Fibroblast of peridontal ligament (primary cell): ENCODE measurements around the gene ZMYM1.
"Not testable (repeated sequence)": the region's sequence is repeated elsewhere in the genome, so short reads cannot be mapped to it uniquely, and the experiment has no call there.

Experiments used
- DNase-seq: peaks from one replicate; pipeline ENCODE4 v3.0.0-alpha.2; 2010; ENCODE audit errors: extremely low read depth

The ZMYM1 gene

DNA sequence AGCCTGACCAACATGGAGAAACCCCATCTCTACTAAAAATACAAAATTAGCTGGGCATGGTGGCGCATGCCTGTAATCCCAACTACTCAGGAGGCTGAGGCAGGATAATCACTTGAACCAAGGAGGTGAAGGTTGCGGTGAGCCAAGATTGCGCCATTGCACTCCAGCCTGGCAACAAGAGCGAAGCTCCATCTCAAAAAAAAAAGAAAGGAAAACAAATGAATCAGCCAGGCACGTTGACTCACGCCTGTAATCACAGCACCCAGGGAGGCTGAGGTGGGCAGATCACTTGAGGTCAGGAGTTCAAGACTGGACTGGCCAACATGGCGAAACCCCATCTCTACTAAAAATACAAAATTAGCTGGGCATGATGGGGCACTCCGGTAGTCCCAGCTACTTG is 2.8 kb upstream of the ZMYM1 start:
- peak; percentile 43 for DNase-seq

DNA sequence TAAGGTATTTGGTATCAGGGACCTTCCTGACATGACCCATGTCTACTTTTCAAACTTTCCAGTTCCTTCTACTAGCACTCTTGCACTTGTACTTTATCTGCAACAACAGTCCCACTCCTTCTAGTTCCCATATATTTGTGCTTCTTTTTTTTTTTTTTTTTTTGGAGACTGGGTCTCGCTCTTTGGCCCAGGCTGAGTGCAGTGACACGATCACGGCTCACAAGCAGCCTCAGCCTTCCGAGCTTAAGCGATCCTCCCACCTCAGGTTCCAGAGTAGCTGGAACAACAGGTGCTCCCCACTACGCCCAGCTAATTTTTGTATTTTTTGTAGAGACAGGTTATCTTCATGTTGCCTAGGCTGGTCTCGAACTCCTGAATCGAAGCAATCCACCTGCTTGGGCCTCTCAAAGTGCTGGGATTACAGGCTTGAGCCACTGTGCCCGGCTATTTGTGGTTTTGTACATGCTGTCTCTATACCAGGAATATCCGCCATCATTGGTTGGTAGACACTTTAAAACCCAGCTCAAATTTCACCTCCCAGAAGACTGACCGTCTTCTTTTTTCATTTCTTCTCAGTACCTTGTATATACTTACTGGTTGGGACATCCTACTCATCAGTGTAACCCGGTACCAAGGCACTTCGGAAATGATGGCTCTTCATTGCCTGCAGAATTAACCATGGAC is 1.1 kb downstream of the ZMYM1 start:
- no peak for DNase-seq

DNA sequence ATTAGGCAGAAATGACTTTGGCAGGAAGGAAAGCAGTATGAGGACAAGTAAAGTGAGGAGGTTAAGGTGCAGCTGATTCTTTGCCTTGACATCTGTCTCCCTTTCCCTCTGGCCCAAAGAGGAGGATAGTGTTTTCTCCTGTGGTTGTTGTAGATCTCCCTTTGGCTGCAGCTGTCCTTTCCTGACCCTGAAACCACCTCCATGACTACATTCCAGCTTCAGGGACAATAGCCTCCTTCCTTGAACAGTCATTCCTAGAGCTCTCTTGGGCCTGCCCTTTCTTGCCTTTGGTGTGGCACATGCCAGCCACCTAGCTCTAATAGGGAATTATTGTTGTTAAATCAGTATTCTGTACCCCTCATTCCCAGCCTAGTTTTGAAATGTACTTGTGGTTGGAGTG is 6.2 kb downstream of the ZMYM1 start:
- no peak for DNase-seq

DNA sequence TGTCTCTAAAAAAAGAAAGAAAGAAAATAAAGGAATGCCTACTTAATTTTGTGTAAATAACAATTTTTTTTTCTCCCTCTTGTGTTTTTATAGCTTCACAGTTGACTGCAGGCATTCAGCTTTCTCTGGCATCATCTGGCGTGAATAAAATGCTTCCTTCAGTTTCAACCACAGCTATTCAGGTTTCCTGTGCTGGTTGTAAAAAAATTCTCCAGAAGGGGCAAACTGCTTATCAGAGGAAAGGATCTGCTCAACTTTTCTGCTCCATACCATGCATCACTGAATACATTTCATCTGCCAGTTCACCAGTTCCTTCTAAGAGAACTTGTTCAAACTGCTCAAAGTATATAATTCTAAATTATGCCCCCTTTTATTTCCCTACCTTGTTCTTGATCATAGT is 18.0 kb downstream of the ZMYM1 start:
- DNase-seq = peak; percentile 51

DNA sequence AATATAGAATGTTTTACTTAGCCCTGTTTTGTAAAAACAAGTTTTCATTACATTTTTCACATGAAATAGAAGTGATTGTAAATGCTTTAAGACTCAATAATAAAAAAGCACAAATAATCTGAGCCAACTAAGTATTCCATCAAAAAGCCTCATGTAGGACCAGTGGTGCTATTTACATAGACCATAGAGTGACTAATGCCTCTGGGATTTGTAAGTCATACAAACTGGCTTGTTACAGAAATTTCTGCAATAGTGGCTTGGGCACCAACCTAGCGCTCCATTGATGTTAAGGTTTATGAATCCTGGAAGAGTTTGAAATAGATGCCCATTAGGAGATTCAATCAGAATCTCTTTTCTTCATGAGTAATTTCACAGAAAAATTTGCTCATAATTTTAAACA is 31.9 kb downstream of the ZMYM1 start:
- peak; percentile 56 for DNase-seq

DNA sequence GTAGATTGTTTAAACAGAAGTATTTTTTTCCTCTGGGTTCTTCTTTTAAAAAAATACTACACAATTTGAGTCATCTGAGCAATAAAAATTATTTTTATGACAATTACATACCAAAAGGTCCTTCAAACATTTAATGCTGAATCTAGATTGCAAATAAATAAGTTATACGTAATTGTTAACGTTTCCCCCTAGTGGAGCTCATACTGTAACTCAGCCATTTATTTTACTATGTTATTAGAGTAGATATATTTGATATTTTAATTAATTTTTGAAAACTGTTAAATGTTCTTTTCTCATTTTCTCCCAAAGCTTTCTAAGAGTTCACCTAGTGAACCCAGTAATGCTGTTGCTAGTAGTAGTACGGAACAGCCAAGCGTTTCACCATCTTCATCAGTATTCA is 33.5 kb downstream of the ZMYM1 start:
- peak; percentile 14 for DNase-seq

DNA sequence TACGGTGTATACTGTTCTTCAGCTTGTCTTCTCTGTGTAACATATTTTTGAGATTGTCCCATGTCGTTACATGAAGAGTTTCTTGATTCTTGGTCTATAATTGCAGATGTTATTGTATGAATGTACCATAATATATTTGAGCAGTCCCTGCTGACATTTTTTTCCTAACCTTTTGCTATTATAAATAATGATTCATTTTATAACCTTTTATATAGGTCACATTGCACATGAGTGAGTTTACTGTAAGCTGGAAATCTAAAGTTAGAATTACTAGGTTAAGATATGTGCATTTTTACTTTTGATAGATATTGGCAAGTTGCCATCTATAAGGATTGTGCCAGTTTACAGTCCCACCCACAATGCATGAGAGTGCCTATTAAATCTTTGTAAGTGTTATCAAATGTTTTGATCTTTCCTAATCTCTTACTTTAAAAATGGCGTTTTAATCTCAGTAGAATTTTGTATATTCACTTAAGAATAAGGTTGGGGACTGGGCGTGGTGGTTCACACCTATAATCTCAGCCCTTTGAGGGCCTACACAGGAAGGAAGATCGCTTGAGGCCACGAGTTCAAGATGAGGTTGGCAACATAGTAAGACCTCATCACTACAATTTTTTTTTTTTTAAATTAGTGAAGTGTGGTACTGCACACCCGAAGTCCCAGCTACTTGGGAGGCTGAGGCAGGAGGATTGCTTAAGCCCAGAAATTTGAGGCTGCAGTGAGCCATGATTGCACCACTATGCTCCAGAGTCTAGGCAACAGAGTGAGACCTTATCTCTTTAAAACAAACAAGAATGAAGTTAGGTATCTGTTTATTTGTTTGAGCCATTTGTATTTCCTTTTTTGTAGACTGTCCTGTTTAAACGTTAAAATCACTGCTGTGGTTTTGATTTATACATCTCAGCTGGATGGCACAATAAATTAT is 36.5 kb downstream of the ZMYM1 start:
- no peak for DNase-seq

DNA sequence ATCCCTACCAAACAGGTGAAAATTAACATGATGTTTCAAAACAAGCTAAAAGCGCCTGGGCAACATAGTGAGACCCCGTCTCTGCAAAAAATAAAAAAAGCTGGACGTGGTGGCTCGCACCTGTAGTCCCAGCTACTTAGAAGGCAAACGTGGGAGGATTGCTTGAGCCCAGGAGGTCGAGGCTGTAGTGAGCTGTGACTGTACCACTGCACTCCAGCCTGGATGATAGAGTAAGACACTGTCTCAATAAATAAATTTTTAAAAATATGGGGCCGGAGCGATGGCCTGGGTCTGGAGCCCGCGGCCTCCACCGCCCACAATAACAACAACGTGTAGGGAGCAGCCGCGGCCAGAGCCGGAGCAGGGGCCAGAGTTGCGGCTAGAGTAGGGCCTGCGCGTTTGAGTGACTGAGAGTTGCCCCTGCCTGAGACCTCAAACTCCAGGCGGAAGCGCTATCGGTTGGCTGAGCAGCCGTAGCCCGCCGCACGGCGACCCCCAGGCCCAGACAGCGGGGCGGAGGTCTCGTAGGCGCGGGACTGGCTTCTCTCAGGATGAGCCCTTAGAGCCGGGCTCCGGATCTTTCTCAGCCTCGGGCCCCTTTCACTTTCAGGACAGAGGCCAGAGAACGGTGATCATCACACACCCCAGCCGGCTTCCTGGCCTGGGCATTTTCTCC is 41.4 kb downstream of the ZMYM1 start:
- peak; percentile 16 for DNase-seq

DNA sequence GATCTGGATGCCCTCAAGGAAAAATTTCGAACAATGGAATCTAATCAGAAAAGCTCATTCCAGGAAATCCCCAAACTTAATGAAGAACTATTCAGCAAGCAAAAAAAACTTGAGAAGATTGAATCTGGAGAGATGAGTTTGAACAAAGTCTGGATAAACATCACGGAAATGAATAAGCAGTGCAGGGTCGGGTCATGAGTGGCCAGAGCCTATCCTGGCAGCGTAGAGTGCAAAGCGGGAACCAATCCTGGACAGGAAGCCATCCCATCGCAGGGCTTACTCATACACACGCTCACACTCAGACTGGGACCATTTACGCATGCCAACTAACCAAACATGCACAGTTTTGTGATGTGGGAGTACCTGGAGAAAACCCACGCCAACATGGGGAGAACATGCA is 43.1 kb downstream of the ZMYM1 start:
- no peak for DNase-seq

DNA sequence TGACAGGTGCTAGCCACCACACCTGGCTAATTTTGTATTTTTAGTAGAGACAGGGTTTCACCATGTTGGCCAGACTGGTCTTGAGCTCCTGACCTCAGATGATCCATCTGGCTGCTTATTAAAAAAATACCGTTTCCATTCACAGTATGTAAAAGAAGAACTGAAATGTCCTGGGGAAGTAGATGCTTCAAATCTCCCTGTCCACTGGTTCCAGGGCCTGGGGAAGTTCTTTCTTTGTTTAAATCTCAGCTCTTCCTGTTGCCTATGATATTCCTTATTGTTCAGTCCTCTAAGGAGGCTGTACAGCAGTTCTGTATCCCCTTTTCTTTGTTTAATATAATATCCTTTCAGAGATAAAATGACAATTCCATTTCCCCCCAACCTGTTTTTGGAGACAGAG is 47.4 kb downstream of the ZMYM1 start:
- DNase-seq = no peak

DNA sequence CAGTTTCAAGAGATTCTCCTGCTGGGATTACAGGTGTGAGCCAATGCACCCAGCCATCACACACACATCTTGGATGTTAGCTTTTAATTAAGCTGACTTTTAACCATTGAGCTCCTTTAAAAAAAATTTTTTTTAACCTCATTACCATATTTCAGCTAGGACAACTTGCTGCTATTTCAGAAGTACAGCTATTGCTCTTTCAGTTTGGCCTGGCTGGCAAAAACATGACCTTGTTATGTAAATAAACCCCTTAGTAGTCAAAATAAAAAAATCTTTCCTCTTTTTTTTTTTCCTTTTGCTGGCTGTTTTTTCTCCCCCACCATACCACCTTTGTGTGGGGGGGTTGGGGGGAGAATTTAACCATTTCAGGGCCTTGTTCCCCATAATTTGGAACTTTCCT is 49.9 kb downstream of the ZMYM1 start:
- no peak for DNase-seq

DNA sequence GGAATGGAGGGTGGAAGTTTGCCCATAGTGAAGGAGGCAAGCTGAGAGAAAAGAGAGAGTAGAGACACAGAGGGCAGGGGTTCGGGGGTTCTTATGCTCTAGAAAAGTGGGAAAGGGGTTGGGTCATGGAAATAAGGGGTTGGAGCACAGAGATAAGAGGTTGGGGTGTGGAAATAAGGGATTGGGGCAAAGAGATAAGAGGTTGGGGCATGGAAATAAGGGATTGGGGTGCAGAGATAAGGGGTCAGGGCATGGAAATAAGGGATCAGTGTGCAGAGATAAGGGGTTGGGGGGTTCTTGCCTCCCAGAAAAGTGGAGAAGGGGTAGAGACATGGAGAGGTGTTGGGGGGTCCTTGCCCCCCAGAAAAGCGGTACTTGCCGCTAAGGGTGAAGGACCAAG is 57.6 kb downstream of the ZMYM1 start:
- DNase-seq = no peak

DNA sequence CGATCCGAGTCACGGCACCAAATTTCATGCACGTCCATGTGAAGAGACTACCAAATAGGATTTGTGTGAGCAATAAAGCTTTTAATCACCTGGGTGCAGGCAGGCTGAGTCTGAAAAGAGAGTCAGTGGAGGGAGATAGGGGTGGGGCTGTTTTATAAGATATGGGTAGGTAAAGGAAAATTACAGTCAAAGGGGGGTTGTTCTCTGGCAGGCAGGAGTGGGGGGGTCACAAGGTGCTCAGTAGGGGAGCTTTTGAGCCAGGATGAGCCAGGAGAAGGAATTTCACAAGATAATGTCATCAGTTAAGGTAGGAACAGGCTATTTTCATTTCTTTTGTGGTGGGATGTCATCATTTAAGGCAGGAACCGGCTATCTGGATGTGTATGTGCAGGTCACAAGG is 58.4 kb downstream of the ZMYM1 start:
- not testable (repeated sequence) for DNase-seq

DNA sequence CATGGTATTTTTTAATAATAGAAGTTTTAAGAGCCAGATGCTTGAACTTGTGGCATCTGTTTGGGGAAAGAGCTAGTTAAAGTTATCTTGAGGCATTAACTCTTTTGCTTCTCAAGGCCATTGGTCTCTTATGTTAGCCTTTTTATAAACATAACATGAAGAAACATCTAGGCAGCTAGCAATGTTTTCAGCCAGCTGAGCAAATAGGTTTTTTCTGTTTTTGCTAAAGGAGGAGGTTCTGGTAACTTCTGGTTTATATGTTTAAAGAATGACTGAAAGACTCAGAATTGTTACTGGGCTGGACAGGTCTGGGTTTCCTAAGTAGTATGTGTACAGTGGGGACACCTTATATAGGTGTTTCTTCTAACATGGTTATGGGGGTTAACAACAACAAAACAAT is 63.1 kb downstream of the ZMYM1 start:
- DNase-seq = not testable (repeated sequence)

DNA sequence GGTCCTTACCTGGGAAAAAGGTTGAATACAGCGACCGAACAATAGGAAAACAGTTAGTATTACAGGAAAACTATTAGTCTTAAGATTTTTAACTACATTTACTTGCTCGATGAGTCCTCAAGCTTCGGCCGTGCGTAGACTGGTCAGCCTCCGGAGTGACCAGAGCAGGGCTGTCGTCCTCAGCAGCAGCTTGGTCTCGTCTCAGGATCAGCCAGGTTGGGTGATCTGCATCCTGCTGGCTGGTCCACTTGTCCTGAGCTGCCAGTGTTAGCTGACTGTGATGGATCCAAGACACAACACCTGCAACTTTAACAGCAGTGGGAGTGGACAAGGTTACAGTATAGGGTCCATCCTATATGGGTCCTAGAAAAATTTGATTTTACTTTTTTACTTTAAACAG is 63.5 kb downstream of the ZMYM1 start:
- DNase-seq = not testable (repeated sequence)

DNA sequence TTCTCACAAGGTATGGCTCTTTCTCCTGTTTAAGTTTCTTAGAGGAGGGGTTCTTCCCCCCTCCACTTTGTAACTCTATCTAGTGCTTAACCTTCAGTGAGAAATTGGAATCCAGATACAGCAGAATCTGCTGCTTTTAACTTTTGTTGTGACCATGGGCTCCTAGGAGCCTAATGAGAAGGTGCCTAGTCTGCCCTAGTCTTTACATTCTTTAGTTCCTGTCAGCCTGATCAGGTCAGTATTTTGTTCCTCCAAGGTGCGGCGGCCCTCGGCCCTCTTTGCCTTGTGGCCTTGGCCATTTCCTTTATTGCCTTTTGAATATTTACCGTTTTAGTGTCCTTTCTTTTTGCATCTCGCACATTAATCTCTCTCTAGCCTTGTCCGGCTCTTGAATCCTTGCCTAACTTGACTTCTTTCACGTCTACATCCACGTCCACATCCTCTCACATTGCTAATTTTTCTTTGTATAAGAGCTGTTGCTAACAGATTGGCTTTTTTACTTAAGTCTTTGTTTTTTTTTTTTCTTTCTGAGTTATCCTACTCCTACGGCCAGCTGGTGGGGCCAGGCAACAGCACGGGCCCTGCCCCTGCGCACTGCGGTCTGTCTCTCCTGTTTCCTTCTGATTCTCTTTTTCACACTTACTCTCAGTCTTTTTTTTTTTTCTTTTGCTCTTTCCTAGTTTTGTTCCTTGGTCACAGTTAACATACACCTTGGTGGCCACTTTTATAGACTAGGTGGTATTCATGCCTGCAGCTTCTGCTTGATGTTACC is 64.7 kb downstream of the ZMYM1 start:
- no peak for DNase-seq

DNA sequence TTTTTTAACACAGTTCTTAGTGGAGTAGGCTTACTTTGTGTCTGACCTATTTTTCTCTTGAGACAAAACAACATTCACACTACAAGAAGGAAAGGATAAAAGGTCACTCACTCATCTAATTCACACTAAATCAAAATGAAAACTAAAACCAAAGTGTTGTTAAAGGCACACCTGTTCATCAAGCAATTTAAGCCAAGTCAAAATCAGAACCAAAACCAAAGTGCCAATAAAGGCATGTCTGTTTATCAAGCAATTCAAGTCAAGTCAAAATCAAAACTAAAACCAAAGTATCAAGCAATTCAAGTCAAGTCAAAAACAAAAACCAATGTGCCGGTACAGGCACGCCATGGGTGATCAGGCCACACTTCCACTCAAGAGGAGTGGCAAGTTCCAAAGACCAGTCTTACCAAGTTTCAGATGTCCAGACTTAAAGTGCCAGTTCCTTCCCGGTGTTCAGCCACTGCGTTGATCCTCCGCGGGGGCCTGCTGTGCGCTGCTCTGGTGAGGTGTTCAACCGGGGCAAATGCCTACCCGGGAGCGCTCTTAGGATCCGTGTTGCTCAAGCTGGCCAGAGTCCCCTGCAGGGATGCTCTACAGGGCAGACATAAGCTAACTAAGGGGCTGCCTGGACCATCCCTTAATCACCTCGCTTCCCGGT is 66.8 kb downstream of the ZMYM1 start:
- not testable (repeated sequence) for DNase-seq

DNA sequence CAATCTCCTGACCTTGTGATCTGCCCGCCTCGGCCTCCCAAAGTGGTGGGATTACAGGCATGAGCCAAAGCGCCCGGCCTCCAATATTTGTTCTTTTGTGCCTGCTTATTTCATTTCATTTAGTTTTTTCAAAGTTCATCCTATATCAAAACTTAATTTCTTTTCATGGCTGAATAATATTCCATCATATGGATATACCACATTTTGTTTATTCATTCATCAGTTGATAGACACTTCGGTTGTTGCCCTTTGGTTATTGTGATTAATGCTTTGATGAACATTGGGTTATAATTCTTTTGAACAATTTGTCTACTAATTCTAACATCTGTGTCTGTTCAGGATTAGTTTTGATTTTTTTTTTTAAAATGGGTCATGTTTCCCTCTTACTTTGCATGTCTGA is 72.0 kb downstream of the ZMYM1 start:
- DNase-seq = no peak

DNA sequence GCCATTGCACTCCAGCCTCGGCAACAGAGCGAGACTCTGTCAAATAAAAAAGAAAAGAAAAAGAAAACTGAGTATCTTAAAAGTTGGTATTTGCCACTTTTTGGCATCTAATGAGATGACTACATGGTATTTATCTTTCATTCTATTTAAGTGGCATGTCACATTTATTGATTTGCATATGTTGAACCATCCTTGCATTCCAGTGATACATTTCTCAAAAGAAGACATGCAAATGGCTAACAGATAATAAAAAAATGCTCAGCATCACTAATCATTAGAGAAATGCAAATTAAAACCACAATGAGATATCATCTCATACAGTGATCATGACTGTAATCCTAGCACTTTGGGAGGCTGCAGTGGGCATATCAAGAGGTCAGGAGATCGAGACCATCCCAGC is 85.7 kb downstream of the ZMYM1 start:
- DNase-seq = no peak
